ENCODE data around the gene SLC25A39. TPM values are rescaled to one million over a fixed set of nuclear protein-coding genes. Genes with fewer than 3 reads are reported as not detected.
A peak's percentile ranks its signal among the peaks of the same experiment; 100 is the strongest.

SLC25A39 gene
- total and polyA plus RNA-seq, 2 of the 13 experiments (the other 11 are each of a cell fraction or from before 2014, with no cell fraction given), result 144 to 151 TPM

GRCh38 chr17:44345454-44346026 is 20.9 kb upstream of the SLC25A39 start (continued):
- peak; percentile 2; the same call in 1 of the 2 replicates for TF ChIP-seq POLR2G (IDR thresholded peaks at IDR 0.05; ENCODE audit: low read depth, low read length)
- TF ChIP-seq RFX5 (IDR thresholded peaks at IDR 0.05; ENCODE audit: low read depth, low read length), result no peak
- no peak for TF ChIP-seq HOXA7 (CRISPR knock-in tag; IDR thresholded peaks at IDR 0.05)
- no peak for TF ChIP-seq TBL1XR1 (IDR thresholded peaks at IDR 0.05; ENCODE audit: borderline replicate concordance, low read length, partially characterized antibody)
- TF ChIP-seq KAT2B (IDR thresholded peaks at IDR 0.05; ENCODE audit: borderline replicate concordance, low read depth, low read length), result no peak
- TF ChIP-seq ELF1 (CRISPR knock-in tag; IDR thresholded peaks at IDR 0.05), result peak; percentile 22; the same call in 1 of the 2 replicates
- TF ChIP-seq ZNF839 (CRISPR knock-in tag; IDR thresholded peaks at IDR 0.05; ENCODE audit: borderline replicate concordance), result 0 out of 2 replicates have a peak, but pooled peaks have one; percentile 78
- TF ChIP-seq, protein P1, sequence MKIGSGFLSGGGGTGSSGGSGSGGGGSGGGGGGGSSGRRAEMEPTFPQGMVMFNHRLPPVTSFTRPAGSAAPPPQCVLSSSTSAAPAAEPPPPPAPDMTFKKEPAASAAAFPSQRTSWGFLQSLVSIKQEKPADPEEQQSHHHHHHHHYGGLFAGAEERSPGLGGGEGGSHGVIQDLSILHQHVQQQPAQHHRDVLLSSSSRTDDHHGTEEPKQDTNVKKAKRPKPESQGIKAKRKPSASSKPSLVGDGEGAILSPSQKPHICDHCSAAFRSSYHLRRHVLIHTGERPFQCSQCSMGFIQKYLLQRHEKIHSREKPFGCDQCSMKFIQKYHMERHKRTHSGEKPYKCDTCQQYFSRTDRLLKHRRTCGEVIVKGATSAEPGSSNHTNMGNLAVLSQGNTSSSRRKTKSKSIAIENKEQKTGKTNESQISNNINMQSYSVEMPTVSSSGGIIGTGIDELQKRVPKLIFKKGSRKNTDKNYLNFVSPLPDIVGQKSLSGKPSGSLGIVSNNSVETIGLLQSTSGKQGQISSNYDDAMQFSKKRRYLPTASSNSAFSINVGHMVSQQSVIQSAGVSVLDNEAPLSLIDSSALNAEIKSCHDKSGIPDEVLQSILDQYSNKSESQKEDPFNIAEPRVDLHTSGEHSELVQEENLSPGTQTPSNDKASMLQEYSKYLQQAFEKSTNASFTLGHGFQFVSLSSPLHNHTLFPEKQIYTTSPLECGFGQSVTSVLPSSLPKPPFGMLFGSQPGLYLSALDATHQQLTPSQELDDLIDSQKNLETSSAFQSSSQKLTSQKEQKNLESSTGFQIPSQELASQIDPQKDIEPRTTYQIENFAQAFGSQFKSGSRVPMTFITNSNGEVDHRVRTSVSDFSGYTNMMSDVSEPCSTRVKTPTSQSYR (CRISPR knock-in tag; IDR thresholded peaks at IDR 0.05; ENCODE audit: borderline replicate concordance), result no peak
- TF ChIP-seq, protein P2, sequence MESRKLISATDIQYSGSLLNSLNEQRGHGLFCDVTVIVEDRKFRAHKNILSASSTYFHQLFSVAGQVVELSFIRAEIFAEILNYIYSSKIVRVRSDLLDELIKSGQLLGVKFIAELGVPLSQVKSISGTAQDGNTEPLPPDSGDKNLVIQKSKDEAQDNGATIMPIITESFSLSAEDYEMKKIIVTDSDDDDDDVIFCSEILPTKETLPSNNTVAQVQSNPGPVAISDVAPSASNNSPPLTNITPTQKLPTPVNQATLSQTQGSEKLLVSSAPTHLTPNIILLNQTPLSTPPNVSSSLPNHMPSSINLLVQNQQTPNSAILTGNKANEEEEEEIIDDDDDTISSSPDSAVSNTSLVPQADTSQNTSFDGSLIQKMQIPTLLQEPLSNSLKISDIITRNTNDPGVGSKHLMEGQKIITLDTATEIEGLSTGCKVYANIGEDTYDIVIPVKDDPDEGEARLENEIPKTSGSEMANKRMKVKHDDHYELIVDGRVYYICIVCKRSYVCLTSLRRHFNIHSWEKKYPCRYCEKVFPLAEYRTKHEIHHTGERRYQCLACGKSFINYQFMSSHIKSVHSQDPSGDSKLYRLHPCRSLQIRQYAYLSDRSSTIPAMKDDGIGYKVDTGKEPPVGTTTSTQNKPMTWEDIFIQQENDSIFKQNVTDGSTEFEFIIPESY (CRISPR knock-in tag; IDR thresholded peaks at IDR 0.05), result peak; percentile 60; the same call in 1 of the 2 replicates
- TF ChIP-seq LCORL (IDR thresholded peaks at IDR 0.05), result no peak
- no peak for TF ChIP-seq LCORL (CRISPR knock-in tag; IDR thresholded peaks at IDR 0.05)
- no peak for TF ChIP-seq NFYB (CRISPR knock-in tag; IDR thresholded peaks at IDR 0.05)
- no peak for TF ChIP-seq ZSCAN20 (CRISPR knock-in tag; IDR thresholded peaks at IDR 0.05; ENCODE audit: borderline replicate concordance)
- TF ChIP-seq, protein P3, sequence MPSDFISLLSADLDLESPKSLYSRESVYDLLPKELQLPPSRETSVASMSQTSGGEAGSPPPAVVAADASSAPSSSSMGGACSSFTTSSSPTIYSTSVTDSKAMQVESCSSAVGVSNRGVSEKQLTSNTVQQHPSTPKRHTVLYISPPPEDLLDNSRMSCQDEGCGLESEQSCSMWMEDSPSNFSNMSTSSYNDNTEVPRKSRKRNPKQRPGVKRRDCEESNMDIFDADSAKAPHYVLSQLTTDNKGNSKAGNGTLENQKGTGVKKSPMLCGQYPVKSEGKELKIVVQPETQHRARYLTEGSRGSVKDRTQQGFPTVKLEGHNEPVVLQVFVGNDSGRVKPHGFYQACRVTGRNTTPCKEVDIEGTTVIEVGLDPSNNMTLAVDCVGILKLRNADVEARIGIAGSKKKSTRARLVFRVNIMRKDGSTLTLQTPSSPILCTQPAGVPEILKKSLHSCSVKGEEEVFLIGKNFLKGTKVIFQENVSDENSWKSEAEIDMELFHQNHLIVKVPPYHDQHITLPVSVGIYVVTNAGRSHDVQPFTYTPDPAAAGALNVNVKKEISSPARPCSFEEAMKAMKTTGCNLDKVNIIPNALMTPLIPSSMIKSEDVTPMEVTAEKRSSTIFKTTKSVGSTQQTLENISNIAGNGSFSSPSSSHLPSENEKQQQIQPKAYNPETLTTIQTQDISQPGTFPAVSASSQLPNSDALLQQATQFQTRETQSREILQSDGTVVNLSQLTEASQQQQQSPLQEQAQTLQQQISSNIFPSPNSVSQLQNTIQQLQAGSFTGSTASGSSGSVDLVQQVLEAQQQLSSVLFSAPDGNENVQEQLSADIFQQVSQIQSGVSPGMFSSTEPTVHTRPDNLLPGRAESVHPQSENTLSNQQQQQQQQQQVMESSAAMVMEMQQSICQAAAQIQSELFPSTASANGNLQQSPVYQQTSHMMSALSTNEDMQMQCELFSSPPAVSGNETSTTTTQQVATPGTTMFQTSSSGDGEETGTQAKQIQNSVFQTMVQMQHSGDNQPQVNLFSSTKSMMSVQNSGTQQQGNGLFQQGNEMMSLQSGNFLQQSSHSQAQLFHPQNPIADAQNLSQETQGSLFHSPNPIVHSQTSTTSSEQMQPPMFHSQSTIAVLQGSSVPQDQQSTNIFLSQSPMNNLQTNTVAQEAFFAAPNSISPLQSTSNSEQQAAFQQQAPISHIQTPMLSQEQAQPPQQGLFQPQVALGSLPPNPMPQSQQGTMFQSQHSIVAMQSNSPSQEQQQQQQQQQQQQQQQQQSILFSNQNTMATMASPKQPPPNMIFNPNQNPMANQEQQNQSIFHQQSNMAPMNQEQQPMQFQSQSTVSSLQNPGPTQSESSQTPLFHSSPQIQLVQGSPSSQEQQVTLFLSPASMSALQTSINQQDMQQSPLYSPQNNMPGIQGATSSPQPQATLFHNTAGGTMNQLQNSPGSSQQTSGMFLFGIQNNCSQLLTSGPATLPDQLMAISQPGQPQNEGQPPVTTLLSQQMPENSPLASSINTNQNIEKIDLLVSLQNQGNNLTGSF (CRISPR knock-in tag; IDR thresholded peaks at IDR 0.05), result no peak
- TF ChIP-seq ZNF614 (CRISPR knock-in tag; IDR thresholded peaks at IDR 0.05; ENCODE audit: borderline replicate concordance), result 0 out of 2 replicates have a peak, but pooled peaks have one; percentile 13
- peak; percentile 87 to 93 for TF ChIP-seq HMGXB4 (CRISPR knock-in tag; IDR thresholded peaks at IDR 0.05; ENCODE audit: borderline replicate concordance in 1 of 2, low read depth in 1 of 2)
- no peak for TF ChIP-seq ZNF333 (CRISPR knock-in tag; IDR thresholded peaks at IDR 0.05; ENCODE audit: borderline replicate concordance)
